ENCODE data around the gene AKAP13.

DNA sequence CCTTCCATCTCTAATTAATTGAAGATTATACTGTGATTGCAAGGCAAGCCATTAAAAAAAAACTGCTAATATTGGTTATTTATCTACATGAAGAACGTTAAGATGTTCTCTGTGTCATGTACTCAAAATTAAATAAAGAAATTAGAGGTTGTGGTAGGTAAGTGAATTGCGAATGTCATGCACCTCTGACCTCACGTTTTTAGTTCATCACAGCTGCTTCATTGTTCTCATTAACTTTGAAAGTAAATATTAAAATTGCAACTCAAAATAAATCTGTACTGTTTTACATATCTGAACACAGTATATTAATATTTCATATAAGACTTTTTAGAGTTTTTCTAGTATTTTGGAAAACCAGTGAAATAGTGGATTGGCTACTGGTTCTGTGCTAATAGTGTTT, 320.4 kb downstream of the AKAP13 start:
- TF ChIP-seq, protein P1, sequence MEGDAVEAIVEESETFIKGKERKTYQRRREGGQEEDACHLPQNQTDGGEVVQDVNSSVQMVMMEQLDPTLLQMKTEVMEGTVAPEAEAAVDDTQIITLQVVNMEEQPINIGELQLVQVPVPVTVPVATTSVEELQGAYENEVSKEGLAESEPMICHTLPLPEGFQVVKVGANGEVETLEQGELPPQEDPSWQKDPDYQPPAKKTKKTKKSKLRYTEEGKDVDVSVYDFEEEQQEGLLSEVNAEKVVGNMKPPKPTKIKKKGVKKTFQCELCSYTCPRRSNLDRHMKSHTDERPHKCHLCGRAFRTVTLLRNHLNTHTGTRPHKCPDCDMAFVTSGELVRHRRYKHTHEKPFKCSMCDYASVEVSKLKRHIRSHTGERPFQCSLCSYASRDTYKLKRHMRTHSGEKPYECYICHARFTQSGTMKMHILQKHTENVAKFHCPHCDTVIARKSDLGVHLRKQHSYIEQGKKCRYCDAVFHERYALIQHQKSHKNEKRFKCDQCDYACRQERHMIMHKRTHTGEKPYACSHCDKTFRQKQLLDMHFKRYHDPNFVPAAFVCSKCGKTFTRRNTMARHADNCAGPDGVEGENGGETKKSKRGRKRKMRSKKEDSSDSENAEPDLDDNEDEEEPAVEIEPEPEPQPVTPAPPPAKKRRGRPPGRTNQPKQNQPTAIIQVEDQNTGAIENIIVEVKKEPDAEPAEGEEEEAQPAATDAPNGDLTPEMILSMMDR (IDR thresholded peaks at IDR 0.05; ENCODE audit: poor library complexity, severe bottlenecking), result no peak
- TF ChIP-seq EP300 (conservative IDR thresholded peaks at IDR 0.05; ENCODE audit: poor library complexity, severe bottlenecking), result no peak
- no peak for TF ChIP-seq EZH2 (IDR thresholded peaks at IDR 0.05; ENCODE audit: borderline replicate concordance, insufficient read depth, low read length, poor library complexity, severe bottlenecking)
- no peak for TF ChIP-seq POLR2AphosphoS5 (IDR thresholded peaks at IDR 0.05)
- TF ChIP-seq, protein P2, sequence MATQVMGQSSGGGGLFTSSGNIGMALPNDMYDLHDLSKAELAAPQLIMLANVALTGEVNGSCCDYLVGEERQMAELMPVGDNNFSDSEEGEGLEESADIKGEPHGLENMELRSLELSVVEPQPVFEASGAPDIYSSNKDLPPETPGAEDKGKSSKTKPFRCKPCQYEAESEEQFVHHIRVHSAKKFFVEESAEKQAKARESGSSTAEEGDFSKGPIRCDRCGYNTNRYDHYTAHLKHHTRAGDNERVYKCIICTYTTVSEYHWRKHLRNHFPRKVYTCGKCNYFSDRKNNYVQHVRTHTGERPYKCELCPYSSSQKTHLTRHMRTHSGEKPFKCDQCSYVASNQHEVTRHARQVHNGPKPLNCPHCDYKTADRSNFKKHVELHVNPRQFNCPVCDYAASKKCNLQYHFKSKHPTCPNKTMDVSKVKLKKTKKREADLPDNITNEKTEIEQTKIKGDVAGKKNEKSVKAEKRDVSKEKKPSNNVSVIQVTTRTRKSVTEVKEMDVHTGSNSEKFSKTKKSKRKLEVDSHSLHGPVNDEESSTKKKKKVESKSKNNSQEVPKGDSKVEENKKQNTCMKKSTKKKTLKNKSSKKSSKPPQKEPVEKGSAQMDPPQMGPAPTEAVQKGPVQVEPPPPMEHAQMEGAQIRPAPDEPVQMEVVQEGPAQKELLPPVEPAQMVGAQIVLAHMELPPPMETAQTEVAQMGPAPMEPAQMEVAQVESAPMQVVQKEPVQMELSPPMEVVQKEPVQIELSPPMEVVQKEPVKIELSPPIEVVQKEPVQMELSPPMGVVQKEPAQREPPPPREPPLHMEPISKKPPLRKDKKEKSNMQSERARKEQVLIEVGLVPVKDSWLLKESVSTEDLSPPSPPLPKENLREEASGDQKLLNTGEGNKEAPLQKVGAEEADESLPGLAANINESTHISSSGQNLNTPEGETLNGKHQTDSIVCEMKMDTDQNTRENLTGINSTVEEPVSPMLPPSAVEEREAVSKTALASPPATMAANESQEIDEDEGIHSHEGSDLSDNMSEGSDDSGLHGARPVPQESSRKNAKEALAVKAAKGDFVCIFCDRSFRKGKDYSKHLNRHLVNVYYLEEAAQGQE (IDR thresholded peaks at IDR 0.05; ENCODE audit: borderline replicate concordance), result no peak

Measured in neural cell (in vitro differentiated cells).